Amniotic stem cell (primary cell): Measurements from ENCODE around the gene TSPAN14.

ENCODE experiments used
- DNase-seq: peaks from one replicate; lab custom pipeline; 2025; lab: John Stamatoyannopoulos, UW

The TSPAN14 gene

GRCh38 chr10:80421707-80422536 is 32.2 kb upstream of the TSPAN14 start:
- DNase-seq: no peak

GRCh38 chr10:80425901-80426300 is 28.2 kb upstream of the TSPAN14 start:
- DNase-seq: no peak

DNA sequence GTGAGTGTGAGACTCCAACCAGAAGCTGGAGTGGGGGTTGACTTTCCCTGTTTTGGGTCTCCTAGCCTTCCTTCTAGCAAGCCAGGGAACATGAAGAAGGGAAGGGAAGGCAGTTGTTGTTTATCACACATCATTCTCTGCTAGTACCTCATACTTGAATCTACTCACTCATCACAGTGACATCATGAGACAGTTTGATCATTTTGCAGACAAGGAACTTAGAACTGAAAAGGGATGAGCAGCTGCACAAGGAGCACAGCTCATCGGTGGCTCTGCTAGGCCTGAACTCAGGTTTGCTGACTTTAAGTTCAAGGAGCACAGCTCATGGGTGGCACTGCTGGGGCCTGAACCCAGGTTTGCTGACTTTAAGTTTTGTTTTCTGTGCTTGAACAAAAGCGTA is 26.6 kb upstream of the TSPAN14 start:
- DNase-seq: no peak

DNA sequence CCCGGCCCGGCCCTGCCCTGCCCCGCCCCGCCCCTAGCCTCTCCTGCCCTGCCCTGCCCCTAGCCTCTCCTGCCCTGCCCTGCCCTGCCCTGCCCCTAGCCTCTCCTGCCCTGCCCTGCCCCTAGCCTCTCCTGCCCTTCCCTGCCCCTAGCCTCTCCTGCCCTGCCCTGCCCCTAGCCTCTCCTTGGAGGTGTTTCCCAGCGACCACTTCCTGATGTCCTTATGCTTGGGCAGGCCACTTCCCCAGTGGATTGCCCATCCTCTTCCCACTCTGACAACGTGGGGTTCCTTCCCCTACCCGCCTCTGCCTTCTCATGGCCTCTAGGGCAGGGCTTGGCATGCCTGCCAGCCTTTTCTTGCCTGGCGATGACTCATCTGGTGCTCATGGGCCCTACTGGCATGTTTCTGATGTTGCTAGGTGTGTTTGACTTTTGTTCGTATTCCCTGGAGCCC is 24.6 kb upstream of the TSPAN14 start:
- DNase-seq: no peak

GRCh38 chr10:80433134-80433533 is 21.0 kb upstream of the TSPAN14 start:
- DNase-seq: no peak

GRCh38 chr10:80436446-80437098 is 17.5 kb upstream of the TSPAN14 start:
- no peak for DNase-seq

- no peak for DNase-seq
Observed at GRCh38 chr10:80437227-80437626, 16.9 kb upstream of the TSPAN14 start.

DNA sequence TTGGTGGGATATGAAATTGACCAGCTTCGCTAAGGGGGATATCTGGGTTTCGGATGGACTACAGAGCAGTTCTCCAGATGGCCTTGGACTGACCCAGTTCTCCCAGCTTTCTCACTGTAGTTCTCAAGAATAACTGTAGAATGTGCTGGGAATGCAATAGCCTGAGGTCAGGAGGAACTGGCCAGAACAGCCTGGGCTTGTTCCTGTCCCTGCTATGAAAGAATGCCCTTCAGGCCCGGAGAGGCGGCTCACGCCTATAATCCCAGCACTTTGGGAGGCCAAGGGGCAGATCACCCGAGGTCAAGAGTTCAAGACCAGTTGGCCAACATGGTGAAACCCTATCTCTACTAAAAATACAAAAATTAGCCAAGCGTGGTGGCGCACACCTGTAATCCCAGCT is 12.3 kb upstream of the TSPAN14 start:
- DNase-seq: no peak

DNA sequence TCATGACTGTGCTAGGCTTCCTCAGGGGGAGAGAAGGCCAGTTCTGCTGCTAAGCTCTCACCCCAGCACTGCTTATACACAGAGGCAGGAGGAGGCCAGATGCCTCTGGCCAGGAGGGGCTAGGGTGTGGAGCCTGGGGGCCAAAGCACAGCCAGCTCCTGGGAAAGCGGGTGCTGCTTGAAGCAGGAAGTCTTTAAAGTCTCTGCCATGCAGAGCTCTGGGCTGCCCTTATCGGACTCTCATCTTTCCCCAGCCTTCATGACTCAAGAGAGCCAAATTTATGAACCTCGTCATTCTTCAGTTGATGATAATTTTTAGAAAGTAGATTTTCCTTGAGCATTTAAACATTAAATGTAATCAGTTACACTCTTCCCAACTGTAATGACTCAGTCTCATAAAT is 11.2 kb upstream of the TSPAN14 start:
- DNase-seq: no peak

DNA sequence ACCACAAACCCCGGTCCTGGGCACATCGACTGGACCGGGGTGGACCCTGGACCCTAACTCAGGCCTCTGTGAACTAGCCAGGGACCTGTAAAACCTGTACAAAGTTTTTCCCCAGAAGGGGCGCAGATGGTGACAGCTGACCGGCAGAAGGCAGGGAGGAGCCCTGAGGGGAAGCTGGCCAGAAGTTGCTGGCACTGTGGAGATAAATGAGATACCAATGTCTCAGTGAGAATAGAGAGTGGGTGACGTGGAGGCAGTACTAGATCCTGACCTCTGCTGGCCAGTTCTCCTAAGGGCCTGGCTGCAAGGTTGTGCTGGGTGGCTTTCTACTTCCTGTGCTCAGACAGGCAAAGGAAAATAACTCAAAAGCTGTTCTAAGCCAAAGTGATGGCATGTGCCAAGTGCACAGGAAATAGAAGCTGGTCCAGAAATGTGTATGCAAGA is 10.6 kb upstream of the TSPAN14 start:
- no peak for DNase-seq

- DNase-seq: no peak
Observed at GRCh38 chr10:80444124-80444523, 10.0 kb upstream of the TSPAN14 start.

DNA sequence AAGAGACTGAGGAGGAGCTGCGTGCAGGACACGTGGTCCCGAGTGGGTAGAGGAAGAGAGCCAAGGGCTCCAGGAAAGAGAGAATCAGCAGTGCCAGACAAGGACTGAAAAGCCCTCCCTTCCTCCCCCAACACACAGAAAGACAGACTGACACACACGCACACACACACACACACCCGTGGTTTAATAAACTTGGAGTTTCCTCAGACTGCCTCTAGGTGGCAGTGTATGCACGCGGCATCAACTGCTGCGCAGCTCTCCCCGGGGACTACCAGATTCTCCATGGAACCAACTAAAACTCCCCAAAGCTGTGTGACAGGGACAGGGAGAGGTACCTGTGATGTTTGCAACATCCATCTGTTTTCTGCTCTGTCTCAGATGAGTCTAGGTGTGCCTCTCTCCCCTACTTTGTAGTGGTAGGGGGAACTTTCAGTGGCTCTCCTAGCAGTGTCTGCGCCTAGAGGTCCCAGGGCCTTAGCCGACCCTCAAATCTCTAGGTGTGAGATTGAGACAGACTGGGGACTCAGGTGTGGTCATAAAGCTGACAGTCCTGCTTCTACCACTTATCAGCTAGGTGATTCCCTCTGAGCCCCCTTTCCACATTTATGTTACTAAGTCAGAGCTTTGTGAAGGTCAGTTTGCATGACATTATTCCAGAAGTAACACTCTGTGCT is 9.3 kb upstream of the TSPAN14 start:
- DNase-seq: peak; percentile 46

DNA sequence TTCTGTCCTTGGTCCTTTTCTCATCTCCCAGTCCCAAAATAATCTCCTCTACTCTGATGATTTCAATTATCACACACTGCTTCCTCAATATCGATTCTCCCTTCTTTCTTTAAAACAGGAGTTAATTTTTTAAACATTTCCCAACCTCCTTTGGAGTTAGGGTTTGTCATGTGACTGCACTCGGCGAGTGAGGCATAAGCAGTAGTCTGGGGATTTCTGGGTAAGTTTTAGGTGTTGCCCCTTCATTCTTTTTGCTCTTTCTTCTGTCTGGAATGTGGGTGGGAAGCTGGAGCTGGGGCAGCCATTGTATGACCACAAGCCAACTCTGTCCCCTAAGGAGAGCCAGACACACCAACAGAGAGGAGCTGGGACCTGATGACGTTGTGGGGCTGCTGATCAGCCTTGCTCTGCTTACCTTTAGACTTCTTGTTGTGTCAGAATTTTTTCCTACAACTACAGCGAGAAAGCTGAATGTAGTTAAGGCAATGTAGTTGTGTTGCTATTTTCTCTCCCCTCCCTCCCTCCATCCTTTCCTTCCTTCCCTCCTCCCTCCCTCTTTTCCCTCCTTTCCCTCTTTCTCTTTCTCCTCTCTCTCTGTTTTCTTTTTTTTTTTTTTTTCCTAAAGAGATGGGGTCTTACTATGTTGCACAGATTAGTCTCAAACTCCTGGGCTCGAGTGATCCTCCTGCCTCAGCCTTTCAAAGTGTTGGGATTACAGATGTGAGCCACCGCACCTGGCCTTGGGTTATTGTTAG is 6.5 kb upstream of the TSPAN14 start:
- DNase-seq: no peak

- no peak for DNase-seq
Observed at GRCh38 chr10:80448209-80448942, 5.7 kb upstream of the TSPAN14 start.

- no peak for DNase-seq
Observed at GRCh38 chr10:80449520-80449919, 4.6 kb upstream of the TSPAN14 start.

GRCh38 chr10:80451132-80451531 is 3.0 kb upstream of the TSPAN14 start:
- no peak for DNase-seq

DNA sequence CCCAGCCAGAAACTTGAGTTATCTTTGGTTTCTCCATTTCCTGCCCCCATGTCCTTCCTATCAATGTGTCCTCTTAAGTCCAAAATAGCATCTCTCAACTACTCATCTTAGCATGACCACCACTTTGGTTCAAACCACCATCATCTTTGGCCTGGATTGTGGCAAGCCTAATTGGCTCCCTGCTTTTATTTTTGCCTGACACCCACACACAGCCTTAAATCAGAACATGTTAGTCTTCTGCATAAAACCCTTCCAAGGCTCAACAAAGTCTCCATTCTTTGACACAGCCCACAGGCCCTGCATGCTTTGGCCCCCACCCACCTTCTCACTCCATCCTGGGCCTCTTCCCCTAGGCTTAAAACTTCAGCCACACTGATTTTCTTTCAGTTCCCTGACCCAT is 2.0 kb upstream of the TSPAN14 start:
- DNase-seq: no peak

DNA sequence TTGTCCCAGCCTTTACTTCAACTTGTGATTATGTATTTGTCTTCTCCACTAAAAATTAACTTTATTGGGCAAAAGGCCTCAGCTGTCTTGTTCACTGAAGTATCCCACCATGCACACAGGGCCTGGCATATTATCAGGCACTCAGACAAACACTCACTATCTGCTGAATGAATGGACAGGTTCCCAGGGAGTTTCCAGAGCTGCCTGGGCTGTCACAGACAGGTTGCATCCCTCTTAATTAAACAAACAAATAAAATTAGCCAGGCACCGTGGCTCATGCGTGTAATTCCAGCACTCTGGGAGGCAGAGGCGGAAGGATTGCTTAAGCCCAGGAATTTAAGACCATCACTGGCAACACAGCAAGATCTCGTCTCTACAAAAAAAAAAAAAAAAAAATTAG is 1.5 kb upstream of the TSPAN14 start:
- no peak for DNase-seq

GRCh38 chr10:80453056-80453841 is 861 bp upstream of the TSPAN14 start:
- no peak for DNase-seq
